GM13977 (cell line): ENCODE data around the gene LYRM4.

Source experiments
- DNase-seq: peaks from one replicate; pipeline ENCODE4 v3.0.0; 2012; ENCODE audit warnings: low spot score
- in situ Hi-C: fragments of 300-500 bp; cut with MboI; formaldehyde crosslinking; loops from one replicate; pipeline ENCODE4 v1.12.0; 2022; ENCODE audit warnings: low sequenced_read_pairs, low pct_unique_long_range_greater_than_20kb, mixed read lengths, inconsistent platforms; ENCODE audit not compliant: unreplicated experiment
- TF ChIP-seq, protein P1 (sequence below): IDR thresholded peaks from 2 replicates; pipeline ENCODE4 v1.5.1; 2012; ENCODE audit warnings: mild to moderate bottlenecking, control low read depth; ENCODE audit not compliant: insufficient read depth; ENCODE audit errors: extremely low read depth, missing control alignments

Gene LYRM4

GRCh38 chr6:5085648-5086293 is 175.0 kb downstream of the LYRM4 start:
- DNase-seq = peak; percentile 63
- TF ChIP-seq, protein P1, sequence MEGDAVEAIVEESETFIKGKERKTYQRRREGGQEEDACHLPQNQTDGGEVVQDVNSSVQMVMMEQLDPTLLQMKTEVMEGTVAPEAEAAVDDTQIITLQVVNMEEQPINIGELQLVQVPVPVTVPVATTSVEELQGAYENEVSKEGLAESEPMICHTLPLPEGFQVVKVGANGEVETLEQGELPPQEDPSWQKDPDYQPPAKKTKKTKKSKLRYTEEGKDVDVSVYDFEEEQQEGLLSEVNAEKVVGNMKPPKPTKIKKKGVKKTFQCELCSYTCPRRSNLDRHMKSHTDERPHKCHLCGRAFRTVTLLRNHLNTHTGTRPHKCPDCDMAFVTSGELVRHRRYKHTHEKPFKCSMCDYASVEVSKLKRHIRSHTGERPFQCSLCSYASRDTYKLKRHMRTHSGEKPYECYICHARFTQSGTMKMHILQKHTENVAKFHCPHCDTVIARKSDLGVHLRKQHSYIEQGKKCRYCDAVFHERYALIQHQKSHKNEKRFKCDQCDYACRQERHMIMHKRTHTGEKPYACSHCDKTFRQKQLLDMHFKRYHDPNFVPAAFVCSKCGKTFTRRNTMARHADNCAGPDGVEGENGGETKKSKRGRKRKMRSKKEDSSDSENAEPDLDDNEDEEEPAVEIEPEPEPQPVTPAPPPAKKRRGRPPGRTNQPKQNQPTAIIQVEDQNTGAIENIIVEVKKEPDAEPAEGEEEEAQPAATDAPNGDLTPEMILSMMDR = no peak
- in situ Hi-C loops = no loop called here

- in situ Hi-C loops = no loop called here
- DNase-seq = peak; percentile 77
- TF ChIP-seq, protein P1 = no peak
Observed at GRCh38 chr6:5084781-5085647, 175.7 kb downstream of the LYRM4 start, which contains the start of gene PPP1R3G. Gene PPP1R3G (plus strand): TSS chr6:5085341. CDS start chr6:5085486, 145 bp downstream.

- peak; percentile 65 for DNase-seq
- TF ChIP-seq, protein P1 = no peak
- in situ Hi-C loops = no loop called here
Observed at GRCh38 chr6:5084360-5084780, 176.4 kb downstream of the LYRM4 start.

GRCh38 chr6:5083813-5084359 is 176.9 kb downstream of the LYRM4 start:
- TF ChIP-seq, protein P1 = no peak
- no peak for DNase-seq
- in situ Hi-C loops = no loop called here

DNA sequence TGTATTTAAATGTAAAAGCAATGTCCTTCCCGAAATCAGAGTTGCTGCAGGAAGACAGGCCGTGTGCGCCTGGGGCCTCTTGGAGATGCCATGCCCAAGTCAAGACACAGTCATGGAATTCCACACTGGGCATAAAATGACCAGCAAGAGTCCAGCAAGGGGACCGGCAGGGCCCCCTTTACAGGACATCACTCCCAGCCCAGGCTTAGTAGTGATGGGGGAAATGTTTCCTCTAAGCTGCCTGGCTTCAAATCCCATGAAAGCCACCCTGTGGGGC is 177.5 kb downstream of the LYRM4 start:
- in situ Hi-C loops = no loop called here
- DNase-seq = no peak

More for the DNA sequence above, 177.5 kb downstream of the LYRM4 start:
- TF ChIP-seq, protein P1 = no peak
